HG02981 (cell line): Measurements from ENCODE around the gene PLBD2.

Experiments
- ATAC-seq: cut with Tn5 transposase; IDR thresholded peaks from one replicate; pipeline ENCODE4 v1.9.1; 2021; ENCODE audit warnings: mild to moderate bottlenecking, moderate library complexity; ENCODE audit not compliant: unreplicated experiment

Gene PLBD2

GRCh38 chr12:113439606-113440030, 81.2 kb downstream of the PLBD2 start:
- no peak for ATAC-seq

- no peak for ATAC-seq
Observed at GRCh38 chr12:113440336-113440735, 81.9 kb downstream of the PLBD2 start.
